ENCODE data around the gene SAMD3.
"Not testable (repeated sequence)": the region's sequence is repeated elsewhere in the genome, so short reads cannot be mapped to it uniquely, and the experiment has no call there.

SAMD3 gene

DNA sequence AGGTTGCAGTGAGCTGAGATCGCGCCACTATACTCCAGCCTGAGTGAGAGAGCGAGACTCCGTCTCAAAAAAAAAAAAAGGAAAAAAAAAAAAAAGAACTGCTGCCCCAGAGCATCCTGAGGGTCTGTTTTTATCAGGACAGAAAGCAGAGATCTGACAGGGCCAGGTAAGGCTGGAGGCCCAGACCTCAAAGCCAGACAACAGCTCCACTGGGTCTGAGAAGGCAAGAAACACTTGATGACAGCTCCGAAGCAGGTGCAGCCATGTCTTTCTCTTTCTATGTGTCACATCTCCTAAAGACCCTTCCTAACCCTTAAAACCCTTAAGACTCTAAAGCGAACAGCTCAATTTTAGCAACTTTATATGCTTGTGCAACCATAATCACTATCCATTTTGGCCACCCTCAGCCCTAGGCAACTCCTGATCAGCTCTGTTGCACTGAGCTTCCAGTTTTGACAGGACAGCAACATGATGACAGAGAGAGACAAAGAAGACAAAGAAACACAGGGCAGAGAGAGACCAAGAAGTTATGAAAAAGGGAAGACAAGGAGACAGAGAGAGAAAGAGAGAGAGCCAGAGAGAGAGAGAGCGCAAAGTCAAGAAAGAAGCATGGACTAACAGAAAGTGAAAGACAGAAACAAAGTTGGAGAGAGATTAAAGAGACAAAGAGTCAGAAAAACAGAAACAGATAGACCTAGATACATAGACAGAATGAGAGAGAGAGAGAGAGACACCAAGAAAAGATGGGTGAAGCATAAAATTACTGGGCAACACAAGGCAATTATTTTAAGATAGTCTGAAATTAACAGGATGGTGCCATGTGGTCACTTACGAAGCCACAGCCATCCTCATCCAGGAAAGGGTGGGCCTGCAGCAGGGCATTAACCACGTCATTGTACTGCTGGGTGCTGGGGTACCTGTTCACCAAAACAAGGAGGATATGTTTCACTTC, 39.2 kb downstream of the SAMD3 start:
- Histone ChIP-seq H3K27ac (no peak overlapping the region), H3K36me3 (no peaks in the 10 kb centered on the region), H3K27me3 (ENCODE audit: insufficient read depth, low read depth, severe bottlenecking) (no peaks in the 10 kb centered on the region), H3K4me3 (ENCODE audit: low read depth, low read length) (no peak overlapping the region), H3K9me3 (ENCODE audit: severe bottlenecking) (no peaks in the 10 kb centered on the region)
- DNase-seq = no peak
- TF ChIP-seq, protein P1, sequence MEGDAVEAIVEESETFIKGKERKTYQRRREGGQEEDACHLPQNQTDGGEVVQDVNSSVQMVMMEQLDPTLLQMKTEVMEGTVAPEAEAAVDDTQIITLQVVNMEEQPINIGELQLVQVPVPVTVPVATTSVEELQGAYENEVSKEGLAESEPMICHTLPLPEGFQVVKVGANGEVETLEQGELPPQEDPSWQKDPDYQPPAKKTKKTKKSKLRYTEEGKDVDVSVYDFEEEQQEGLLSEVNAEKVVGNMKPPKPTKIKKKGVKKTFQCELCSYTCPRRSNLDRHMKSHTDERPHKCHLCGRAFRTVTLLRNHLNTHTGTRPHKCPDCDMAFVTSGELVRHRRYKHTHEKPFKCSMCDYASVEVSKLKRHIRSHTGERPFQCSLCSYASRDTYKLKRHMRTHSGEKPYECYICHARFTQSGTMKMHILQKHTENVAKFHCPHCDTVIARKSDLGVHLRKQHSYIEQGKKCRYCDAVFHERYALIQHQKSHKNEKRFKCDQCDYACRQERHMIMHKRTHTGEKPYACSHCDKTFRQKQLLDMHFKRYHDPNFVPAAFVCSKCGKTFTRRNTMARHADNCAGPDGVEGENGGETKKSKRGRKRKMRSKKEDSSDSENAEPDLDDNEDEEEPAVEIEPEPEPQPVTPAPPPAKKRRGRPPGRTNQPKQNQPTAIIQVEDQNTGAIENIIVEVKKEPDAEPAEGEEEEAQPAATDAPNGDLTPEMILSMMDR (IDR thresholded peaks at IDR 0.05; ENCODE audit: low read depth, low read length) = no peak

DNA sequence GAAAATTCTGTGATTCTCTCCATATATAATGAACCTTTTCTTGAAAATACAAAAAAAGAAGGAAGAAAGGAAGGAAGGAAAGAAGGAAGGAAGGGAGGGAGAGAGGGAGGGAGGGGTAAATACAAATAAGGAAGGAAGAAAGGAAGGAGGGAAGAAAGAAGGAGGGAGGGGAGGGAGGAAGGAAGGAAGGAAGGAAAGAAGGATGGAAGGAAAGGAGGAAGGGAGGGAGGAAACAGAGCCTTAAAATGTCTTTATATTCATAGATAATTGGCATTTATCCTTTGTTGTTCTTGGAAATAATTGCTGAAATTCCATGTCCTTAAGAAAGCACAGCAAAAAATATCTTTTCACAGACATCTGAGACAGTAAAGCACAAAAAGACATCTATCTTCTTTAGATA, 40.3 kb downstream of the SAMD3 start:
- TF ChIP-seq, protein P1 (IDR thresholded peaks at IDR 0.05; ENCODE audit: low read depth, low read length) = no peak
- Histone ChIP-seq H3K36me3 (no peaks in the 10 kb centered on the region), H3K4me3 (ENCODE audit: low read depth, low read length) (no peak overlapping the region), H3K27ac (no peak overlapping the region), H3K27me3 (ENCODE audit: insufficient read depth, low read depth, severe bottlenecking) (no peaks in the 10 kb centered on the region), H3K9me3 (ENCODE audit: severe bottlenecking) (no peaks in the 10 kb centered on the region)
- no peak for DNase-seq

DNA sequence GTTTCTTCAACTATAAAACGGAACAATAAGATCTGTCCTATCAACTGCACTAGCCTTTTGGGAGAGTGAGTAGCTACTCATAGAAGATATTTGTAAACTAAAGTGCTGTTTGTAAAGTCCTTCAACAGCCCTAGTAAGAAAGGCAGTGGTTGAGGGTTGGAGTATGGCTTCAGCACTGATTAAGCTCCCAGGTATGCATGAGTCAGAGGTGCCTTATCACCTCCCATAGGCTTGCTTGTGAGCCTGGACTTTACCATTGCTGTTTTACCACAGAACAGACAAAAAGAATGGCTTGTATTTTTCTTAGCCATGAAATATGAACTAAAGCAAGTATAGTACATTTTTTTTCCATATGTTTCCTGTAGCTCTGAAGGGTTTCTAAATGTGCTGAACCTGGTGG, 44.1 kb downstream of the SAMD3 start:
- no peak for DNase-seq
- Histone ChIP-seq H3K27ac (no peak overlapping the region), H3K9me3 (ENCODE audit: severe bottlenecking) (no peaks in the 10 kb centered on the region), H3K4me3 (ENCODE audit: low read depth, low read length) (no peak overlapping the region), H3K27me3 (ENCODE audit: insufficient read depth, low read depth, severe bottlenecking) (no peaks in the 10 kb centered on the region), H3K36me3 (no peaks in the 10 kb centered on the region)
- TF ChIP-seq, protein P1 (IDR thresholded peaks at IDR 0.05; ENCODE audit: low read depth, low read length) = no peak

DNA sequence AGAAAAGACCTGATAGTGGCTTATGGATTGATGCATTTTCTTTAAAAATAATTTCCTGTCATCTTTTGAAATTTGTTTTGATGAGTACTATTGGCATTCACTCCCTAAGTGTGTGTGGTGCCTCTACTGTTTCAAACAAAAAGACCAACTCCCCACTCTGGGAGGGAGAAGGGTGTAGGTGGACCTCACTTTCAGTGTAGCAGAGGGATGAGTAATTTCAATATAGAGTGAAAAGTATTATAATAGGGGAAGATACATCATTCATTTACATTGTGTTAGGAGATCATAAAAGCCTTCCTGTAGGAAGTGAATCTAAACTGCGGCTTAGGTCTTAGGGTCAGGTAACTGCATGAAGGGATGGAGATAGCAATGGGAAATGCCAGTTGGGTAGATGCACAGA, 46.4 kb downstream of the SAMD3 start:
- no peak for DNase-seq
- no peaks in the 10 kb centered on the region for H3K9me3 ChIP-seq (ENCODE audit: severe bottlenecking)
- H3K27me3 ChIP-seq (ENCODE audit: insufficient read depth, low read depth, severe bottlenecking) = no peaks in the 10 kb centered on the region
- H3K36me3 ChIP-seq = no peaks in the 10 kb centered on the region
- TF ChIP-seq, protein P1 (IDR thresholded peaks at IDR 0.05; ENCODE audit: low read depth, low read length) = no peak
- H3K4me3 ChIP-seq (ENCODE audit: low read depth, low read length) = no peak overlapping the region
- no peak overlapping the region; the same call in 1 of the 2 replicates for H3K27ac ChIP-seq

DNA sequence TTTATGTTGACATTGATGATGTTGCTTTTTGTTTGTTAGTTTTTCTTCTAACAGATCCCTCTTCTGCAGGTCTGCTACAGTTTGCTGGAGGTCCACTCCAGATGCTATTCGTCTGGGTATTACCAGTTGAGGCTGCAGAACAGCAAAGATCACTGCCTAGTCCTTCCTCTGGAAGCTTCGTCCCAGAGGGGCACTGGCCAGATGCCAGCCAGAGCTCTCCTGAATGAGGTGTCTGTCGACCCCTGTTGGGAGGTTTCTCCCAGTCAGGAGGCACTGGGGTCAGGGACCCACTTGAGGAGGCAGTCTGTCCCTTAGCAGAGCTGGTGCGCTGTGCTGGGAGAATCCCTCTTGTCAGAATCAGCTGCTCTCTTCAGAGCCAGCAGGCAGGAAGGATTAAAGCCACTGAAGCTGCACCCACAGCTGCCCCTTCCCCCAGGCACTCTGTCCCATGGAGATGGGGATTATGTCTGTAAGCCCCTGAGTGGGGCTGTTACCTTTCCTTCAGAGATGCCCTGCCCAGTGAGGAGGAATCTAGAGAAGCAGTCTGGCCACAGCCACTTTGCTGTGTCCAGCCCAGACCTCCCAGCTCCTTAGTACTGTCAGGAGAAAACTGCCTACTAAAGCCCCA, 49.3 kb downstream of the SAMD3 start:
- H3K36me3 ChIP-seq; H3K27me3 ChIP-seq (ENCODE audit: insufficient read depth, low read depth, severe bottlenecking); H3K4me3 ChIP-seq (ENCODE audit: low read depth, low read length); H3K9me3 ChIP-seq (ENCODE audit: severe bottlenecking): not testable (repeated sequence)
- peak; percentile 88 for DNase-seq
- peak overlapping the region; percentile 54 for H3K27ac ChIP-seq

DNA sequence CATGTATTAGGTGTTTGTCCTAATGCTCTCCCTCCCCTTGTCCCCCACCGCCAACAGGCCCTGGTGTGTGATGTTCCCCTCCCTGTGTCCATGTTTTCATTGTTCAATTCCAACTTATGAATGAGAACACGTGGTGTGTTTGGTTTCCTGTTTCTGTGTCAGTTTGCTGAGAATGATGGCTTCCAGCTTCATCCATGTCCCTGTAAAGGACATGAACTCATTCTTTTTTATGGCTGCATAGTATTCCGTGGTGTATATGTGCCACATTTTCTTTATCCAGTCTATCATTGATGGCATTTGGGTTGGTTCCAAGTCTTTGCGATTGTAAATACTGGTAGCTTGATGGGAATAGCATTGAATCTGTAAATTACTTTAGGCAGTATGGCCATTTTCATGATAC, 52.6 kb downstream of the SAMD3 start:
- not testable (repeated sequence) for DNase-seq; H3K9me3 ChIP-seq (ENCODE audit: severe bottlenecking); H3K36me3 ChIP-seq; H3K27ac ChIP-seq; H3K27me3 ChIP-seq (ENCODE audit: insufficient read depth, low read depth, severe bottlenecking); H3K4me3 ChIP-seq (ENCODE audit: low read depth, low read length)

All from WERI-Rb-1 (cell line).